Endothelial cell of umbilical vein (primary cell): ENCODE measurements around the gene ALG8. TPM values are rescaled to one million over a fixed set of nuclear protein-coding genes. Genes with fewer than 3 reads are reported as not detected.

Source experiments
- BruUV-seq: library from RNA; stranded (reverse); fragments of 400-500 nt; replicated peaks from 2 replicates; lab custom pipeline; 2021; lab: Mats Ljungman, UMichigan
- CTCF ChIA-PET: fragments of 300-600, 350-600 bp; sonication (Branson Sonifier 250); formaldehyde crosslinking; loops from one replicate; lab custom pipeline; 2021; ENCODE audit warnings: antibody characterized with exemption, inconsistent platforms; lab: Charles Lee
- POLR2A ChIA-PET: fragments of 300-600, 350-600 bp; sonication (Branson Sonifier 250); formaldehyde crosslinking; loops from one replicate; lab custom pipeline; 2021; ENCODE audit warnings: antibody characterized with exemption, inconsistent platforms; lab: Charles Lee
- DNase-seq: peaks from one replicate; pipeline ENCODE4 v3.0.0-alpha.2; 2011; ENCODE audit warnings: low read depth, low spot score
- FAIRE-seq: peaks from 2 replicates; lab custom pipeline; 2011; peaks lifted over from hg19 to GRCh38; lab: Jason Lieb, UNC
- H2AFZ ChIP-seq: 2 replicates; pipeline ENCODE4 v1.6.0; 2012; ENCODE audit warnings: low read depth, low read length, control low read depth, inconsistent platforms
- H3K27ac ChIP-seq: 2 replicates; pipeline ENCODE4 v1.5.1; 2011; ENCODE audit warnings: low read depth, mild to moderate bottlenecking, control low read depth, low read length, moderate library complexity; ENCODE audit not compliant: insufficient read depth
- H3K27me3 ChIP-seq, 2 experiments: 2 replicates each; pipeline versions ENCODE4 v1.6.0 to v1.6.1; 2011; ENCODE audit warnings: low read length in 2 of 2, mixed read lengths in 1 of 2; ENCODE audit not compliant: control insufficient read depth in 2 of 2, insufficient read depth in 2 of 2
- H3K36me3 ChIP-seq, 2 experiments: 2 replicates in 1 of 2; 3 replicates in 1 of 2; pipeline ENCODE4 v1.5.1; 2011; ENCODE audit warnings: low read length in 2 of 2, mild to moderate bottlenecking in 1 of 2, moderate library complexity in 1 of 2; ENCODE audit not compliant: control insufficient read depth in 2 of 2, insufficient read depth in 2 of 2; ENCODE audit errors: extremely low read depth in 1 of 2
- H3K4me1 ChIP-seq: 3 replicates; pipeline ENCODE4 v1.5.1; 2011; ENCODE audit warnings: mild to moderate bottlenecking, low read length; ENCODE audit not compliant: control insufficient read depth, insufficient read depth; ENCODE audit errors: extremely low read depth
- H3K4me2 ChIP-seq: 2 replicates; pipeline ENCODE4 v1.6.1; 2011; ENCODE audit warnings: low read length, control low read depth, mixed read lengths; ENCODE audit not compliant: insufficient read depth
- H3K4me3 ChIP-seq, 3 experiments: fragments of 200-600 bp in 1 of 3; sonication (generic), shearing (Covaris generic) in 1 of 3; replicated peaks in 1 of 3; 2 replicates each; pipeline ENCODE4 v1.5.1; 2011 to 2016; ENCODE audit warnings: control low read depth in 3 of 3, low read length in 3 of 3, mild to moderate bottlenecking in 2 of 3, inconsistent platforms in 1 of 3, low read depth in 1 of 3, moderate library complexity in 1 of 3; ENCODE audit not compliant: insufficient read depth in 1 of 3
- H3K79me2 ChIP-seq: 2 replicates; pipeline ENCODE4 v1.6.0; 2012; ENCODE audit warnings: low read length, inconsistent platforms; ENCODE audit not compliant: control insufficient read depth, insufficient read depth
- H3K9ac ChIP-seq: replicated peaks from 2 replicates; pipeline ENCODE3; 2011; ENCODE audit warnings: low read length, control low read depth; ENCODE audit not compliant: insufficient read depth; ENCODE audit errors: extremely low read depth
- H3K9me1 ChIP-seq: replicated peaks from 3 replicates; pipeline ENCODE4 v1.6.0; 2011; ENCODE audit warnings: mild to moderate bottlenecking, low read length; ENCODE audit not compliant: control insufficient read depth, insufficient read depth; ENCODE audit errors: extremely low read depth
- H3K9me3 ChIP-seq: replicated peaks from 2 replicates; pipeline ENCODE4 v1.5.1; 2012; ENCODE audit warnings: low read length, inconsistent platforms; ENCODE audit not compliant: control insufficient read depth, insufficient read depth
- H4K20me1 ChIP-seq: replicated peaks from 2 replicates; pipeline ENCODE3; 2011; ENCODE audit warnings: mild to moderate bottlenecking, low read length; ENCODE audit not compliant: control insufficient read depth, insufficient read depth; ENCODE audit errors: extremely low read depth
- EZH2 ChIP-seq: IDR thresholded peaks from 2 replicates; pipeline ENCODE4 v1.6.1; 2012; ENCODE audit warnings: borderline replicate concordance, low read depth, mild to moderate bottlenecking, moderate library complexity, low read length, inconsistent platforms; ENCODE audit not compliant: severe bottlenecking
- FOS ChIP-seq: IDR thresholded peaks from 2 replicates; pipeline ENCODE4 v1.6.1; 2011; ENCODE audit warnings: mild to moderate bottlenecking, low read length, moderate library complexity, borderline replicate concordance; ENCODE audit not compliant: insufficient read depth
- GATA2 ChIP-seq: IDR thresholded peaks from 2 replicates; pipeline ENCODE4 v1.7.0; 2011; ENCODE audit warnings: low read depth, mild to moderate bottlenecking, moderate library complexity, mixed read lengths, low read length; ENCODE audit not compliant: insufficient read length, insufficient read depth
- JUN ChIP-seq: IDR thresholded peaks from 2 replicates; pipeline ENCODE4 v1.6.1; 2011; ENCODE audit warnings: borderline replicate concordance, low read depth; ENCODE audit not compliant: insufficient read length, insufficient read depth
- MYC ChIP-seq: IDR thresholded peaks from one replicate; pipeline ENCODE4 v1.6.1; 2011; ENCODE audit warnings: mild to moderate bottlenecking, low read depth, low read length
- POLR2A ChIP-seq: IDR thresholded peaks from 2 replicates; pipeline ENCODE4 v1.6.1; 2012; ENCODE audit warnings: low read depth, mild to moderate bottlenecking, control low read depth, low read length
- POLR2AphosphoS5 ChIP-seq: IDR thresholded peaks from 2 replicates; pipeline ENCODE4 v1.6.1; 2012; ENCODE audit warnings: low read depth, mild to moderate bottlenecking, control low read depth, low read length, moderate library complexity; ENCODE audit not compliant: insufficient read depth
- dilution Hi-C: fragments of 300-500 bp; cut with MboI; formaldehyde crosslinking; loops from one replicate; pipeline ENCODE4 v1.15.0; 2019; ENCODE audit warnings: low sequenced_read_pairs; ENCODE audit not compliant: extremely low pct_ligation_motif_present
- intact Hi-C: fragments of 100-400 bp; cut with micrococcal nuclease; formaldehyde crosslinking; loops from one replicate; pipeline ENCODE4 v1.10.0; 2022
- polyA plus RNA-seq, 4 experiments: library from polyadenylated mRNA; depleted of rRNA in 3 of 4; stranded (reverse) in 3 of 4; unstranded in 1 of 4; fragments of >200 nt; gene quantifications; 2 replicates each; pipeline versions ENCODE4 v1.2.1 to v1.2.3, GENCODE V29; 2011 to 2012; ENCODE audit warnings: missing spikeins in 1 of 4
- total RNA-seq: library from RNA; stranded (reverse); gene quantifications from 2 replicates; pipeline ENCODE4 v1.2.3, GENCODE V29; 2021
- TF ChIP-seq, protein P1 (sequence below), 2 donors: IDR thresholded peaks; 1 replicate in 1 of 2; 2 replicates in 1 of 2; pipeline ENCODE4 v1.5.1; 2011; ENCODE audit warnings: low read length in 2 of 2, mild to moderate bottlenecking in 2 of 2, moderate library complexity in 2 of 2, control low read depth in 1 of 2, inconsistent platforms in 1 of 2, low read depth in 1 of 2; ENCODE audit not compliant: insufficient read depth in 1 of 2; ENCODE audit errors: extremely low read depth in 1 of 2
- TF ChIP-seq, protein P2 (sequence below): IDR thresholded peaks from 2 replicates; pipeline ENCODE4 v1.6.1; 2011; ENCODE audit not compliant: insufficient read depth, insufficient read length

The ALG8 gene
- total and polyA plus RNA-seq, 2 donors (not counting 3 experiments of a cell fraction or from before 2014, with no cell fraction given), result 43.9 to 48.2 TPM

DNA sequence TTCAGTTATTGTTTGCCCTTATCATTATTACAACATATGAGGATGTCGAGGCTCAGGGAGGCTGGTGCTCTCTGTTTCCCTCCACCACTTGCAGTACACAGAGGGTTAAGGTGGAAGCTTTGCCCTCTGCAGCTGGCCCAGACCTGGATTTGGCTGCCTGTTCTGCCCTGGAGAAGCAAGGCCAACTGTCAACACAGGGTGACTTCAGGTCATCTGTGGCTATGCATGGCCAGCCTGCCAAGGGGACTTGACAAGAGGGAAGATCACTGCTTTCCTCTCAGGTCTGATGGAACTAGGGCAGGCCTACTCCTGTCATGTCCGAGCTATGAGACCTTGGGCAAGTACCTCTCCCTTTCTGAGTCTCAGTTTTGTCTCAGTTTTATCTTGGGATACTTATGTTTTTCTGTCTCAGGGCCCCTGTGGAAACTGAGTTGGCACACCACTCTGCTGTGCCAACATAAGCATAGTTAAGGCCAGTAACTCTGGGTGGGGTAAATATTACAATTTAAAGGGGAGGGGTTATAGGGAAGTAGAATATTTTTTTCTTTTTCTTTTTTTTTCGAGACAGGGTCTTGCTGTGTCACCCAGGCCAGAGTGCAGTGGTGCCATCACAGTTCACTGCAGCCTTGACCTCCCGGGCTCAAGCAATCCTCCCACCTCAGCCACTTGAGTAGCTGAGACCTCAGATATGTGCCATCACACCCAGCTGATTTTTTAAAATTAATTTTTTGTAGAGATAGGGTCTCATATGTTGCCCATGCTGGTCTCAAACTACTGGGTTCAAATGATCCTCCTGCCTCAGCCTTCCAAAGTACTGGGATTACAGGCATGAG lies 78.1 kb downstream of the ALG8 start:
- CTCF ChIA-PET, result interaction anchor here (0.7 to 1.3 kb wide), 4 partner anchors 8 to 503 kb away, joined by 3 read pairs; no protein-coding TSS in a partner anchor
- intact Hi-C loops (no loop called here), dilution Hi-C loops (no loop called here)

More for the DNA sequence above, 78.1 kb downstream of the ALG8 start:
- Histone ChIP-seq H3K4me3 (no peak overlapping the region), H3K4me2 (no peak overlapping the region), H3K27ac (no peak overlapping the region), H3K79me2 (no peaks in the 10 kb centered on the region), H3K9me3 (no peaks in the 10 kb centered on the region), H4K20me1 (no peaks in the 10 kb centered on the region), H3K4me1 (no peaks in the 10 kb centered on the region), H2AFZ (no peak overlapping the region), H3K9me1 (no peaks in the 10 kb centered on the region), H3K9ac (no peak overlapping the region), H3K27me3 (no peaks in the 10 kb centered on the region), H3K36me3 (no peaks in the 10 kb centered on the region)
- FAIRE-seq, result no peak
- BruUV-seq, result no TSS peak
- no peak for DNase-seq
- TF ChIP-seq, protein P1, sequence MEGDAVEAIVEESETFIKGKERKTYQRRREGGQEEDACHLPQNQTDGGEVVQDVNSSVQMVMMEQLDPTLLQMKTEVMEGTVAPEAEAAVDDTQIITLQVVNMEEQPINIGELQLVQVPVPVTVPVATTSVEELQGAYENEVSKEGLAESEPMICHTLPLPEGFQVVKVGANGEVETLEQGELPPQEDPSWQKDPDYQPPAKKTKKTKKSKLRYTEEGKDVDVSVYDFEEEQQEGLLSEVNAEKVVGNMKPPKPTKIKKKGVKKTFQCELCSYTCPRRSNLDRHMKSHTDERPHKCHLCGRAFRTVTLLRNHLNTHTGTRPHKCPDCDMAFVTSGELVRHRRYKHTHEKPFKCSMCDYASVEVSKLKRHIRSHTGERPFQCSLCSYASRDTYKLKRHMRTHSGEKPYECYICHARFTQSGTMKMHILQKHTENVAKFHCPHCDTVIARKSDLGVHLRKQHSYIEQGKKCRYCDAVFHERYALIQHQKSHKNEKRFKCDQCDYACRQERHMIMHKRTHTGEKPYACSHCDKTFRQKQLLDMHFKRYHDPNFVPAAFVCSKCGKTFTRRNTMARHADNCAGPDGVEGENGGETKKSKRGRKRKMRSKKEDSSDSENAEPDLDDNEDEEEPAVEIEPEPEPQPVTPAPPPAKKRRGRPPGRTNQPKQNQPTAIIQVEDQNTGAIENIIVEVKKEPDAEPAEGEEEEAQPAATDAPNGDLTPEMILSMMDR (IDR thresholded peaks at IDR 0.05; ENCODE audit: extremely low read depth in 1 of 2, insufficient read depth in 1 of 2, low read depth in 1 of 2, low read length in 2 of 2), result no peak
- no peak for TF ChIP-seq POLR2A
- no peak for TF ChIP-seq FOS
- TF ChIP-seq, protein P2, sequence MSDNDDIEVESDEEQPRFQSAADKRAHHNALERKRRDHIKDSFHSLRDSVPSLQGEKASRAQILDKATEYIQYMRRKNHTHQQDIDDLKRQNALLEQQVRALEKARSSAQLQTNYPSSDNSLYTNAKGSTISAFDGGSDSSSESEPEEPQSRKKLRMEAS, result no peak
- no peak for TF ChIP-seq EZH2
- no peak for TF ChIP-seq MYC
- TF ChIP-seq GATA2, result no peak
- TF ChIP-seq POLR2AphosphoS5, result no peak
- no peak for TF ChIP-seq JUN
- POLR2A ChIA-PET, result no interaction called here
